MM.1S (cell line): ENCODE results near the gene CCDC187.

Experiments used
- CTCF ChIP-seq: fragments of 300-600 bp; sonication (generic); IDR thresholded peaks from 2 replicates; pipeline ENCODE4 v1.5.1; 2016; ENCODE audit warnings: antibody characterized with exemption, low read length, mixed read lengths
- EZH2 ChIP-seq: fragments of 300-600 bp; sonication (generic); optimal IDR thresholded peaks from 2 replicates; pipeline ENCODE3; 2017; ENCODE audit warnings: low read depth, mild to moderate bottlenecking, antibody characterized with exemption, low read length, mixed read lengths
- EZH2phosphoT487 ChIP-seq: fragments of 300-600 bp; sonication (generic); IDR thresholded peaks from 2 replicates; pipeline ENCODE4 v1.6.1; 2018; ENCODE audit warnings: antibody characterized with exemption, low read length

GRCh38 chr9:136286987-136287379 lies 16.9 kb downstream of the CCDC187 start:
- no peak for TF ChIP-seq CTCF
- TF ChIP-seq EZH2, result no peak
- TF ChIP-seq EZH2phosphoT487, result no peak
